GM19463 (cell line): Measurements from ENCODE around the gene CORO1C.

ENCODE experiments used
- ATAC-seq: cut with Tn5 transposase; IDR thresholded peaks from one replicate; pipeline ENCODE4 v1.9.1; 2021; ENCODE audit warnings: mild to moderate bottlenecking, moderate library complexity; ENCODE audit not compliant: unreplicated experiment

CORO1C gene

DNA sequence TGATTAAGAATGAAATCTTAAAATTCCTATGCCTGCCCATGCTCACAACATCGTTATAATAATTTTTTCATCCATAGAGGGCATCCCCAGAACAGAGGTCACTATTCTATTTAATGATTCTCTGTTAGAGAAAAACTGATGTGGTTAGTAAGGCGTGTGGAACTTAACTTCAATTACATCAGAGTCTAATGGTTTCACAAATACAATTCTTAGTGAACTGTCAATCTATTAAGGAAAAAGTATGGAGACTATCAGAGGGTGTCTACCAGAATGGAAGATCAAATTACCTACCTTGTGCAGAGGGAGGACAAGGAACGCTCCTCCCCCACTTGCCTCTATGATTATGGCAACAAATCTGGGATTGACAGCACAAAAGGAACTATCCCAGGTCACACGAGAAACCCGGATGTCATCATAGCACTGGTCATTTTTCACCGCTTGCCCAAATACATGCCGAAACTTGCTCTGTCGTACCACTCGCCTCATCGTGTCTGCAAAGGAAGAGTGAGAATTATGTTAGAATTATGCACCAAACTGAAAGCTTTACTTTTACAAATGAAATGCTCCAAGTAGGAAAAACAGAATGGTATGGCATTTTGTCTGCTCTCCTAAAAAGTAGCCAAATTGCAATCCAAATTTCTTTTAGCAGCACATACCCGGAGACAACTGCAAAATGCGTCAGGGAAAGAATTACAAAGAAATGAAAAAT is 30.3 kb downstream of the CORO1C start:
- no peak for ATAC-seq

- no peak for ATAC-seq
These were observed 31.3 kb downstream of the CORO1C start for GRCh38 chr12:108699955-108700563.

DNA sequence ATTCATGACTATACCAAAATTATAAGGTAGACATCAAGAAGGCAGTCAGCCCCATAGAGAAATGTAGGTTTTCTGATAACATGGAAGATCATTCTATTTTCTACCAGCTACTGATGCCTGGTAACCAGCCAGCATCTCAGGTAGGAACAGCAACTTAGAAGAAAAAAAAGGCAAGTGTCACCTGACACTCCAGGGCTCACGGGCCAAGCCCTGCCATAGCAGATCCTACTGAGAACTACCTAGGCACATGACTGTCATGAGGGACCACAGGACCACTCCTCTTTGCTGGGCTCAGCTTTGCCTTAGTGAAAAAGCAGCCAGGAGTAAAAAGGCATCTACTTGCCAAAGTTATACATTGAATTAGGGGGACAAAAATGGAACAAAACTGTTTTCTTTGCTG is 33.4 kb downstream of the CORO1C start:
- ATAC-seq: no peak

GRCh38 chr12:108696996-108697290 is 34.4 kb downstream of the CORO1C start:
- ATAC-seq: no peak

- ATAC-seq: no peak
These were observed 35.0 kb downstream of the CORO1C start for GRCh38 chr12:108696111-108696995.

GRCh38 chr12:108694812-108695278 is 36.5 kb downstream of the CORO1C start:
- ATAC-seq: no peak

- no peak for ATAC-seq
These were observed 37.6 kb downstream of the CORO1C start for GRCh38 chr12:108693751-108694150.

GRCh38 chr12:108693186-108693730 is 38.1 kb downstream of the CORO1C start:
- ATAC-seq: no peak

- ATAC-seq: peak; percentile 10
These were observed 39.1 kb downstream of the CORO1C start for GRCh38 chr12:108691998-108692808.

DNA sequence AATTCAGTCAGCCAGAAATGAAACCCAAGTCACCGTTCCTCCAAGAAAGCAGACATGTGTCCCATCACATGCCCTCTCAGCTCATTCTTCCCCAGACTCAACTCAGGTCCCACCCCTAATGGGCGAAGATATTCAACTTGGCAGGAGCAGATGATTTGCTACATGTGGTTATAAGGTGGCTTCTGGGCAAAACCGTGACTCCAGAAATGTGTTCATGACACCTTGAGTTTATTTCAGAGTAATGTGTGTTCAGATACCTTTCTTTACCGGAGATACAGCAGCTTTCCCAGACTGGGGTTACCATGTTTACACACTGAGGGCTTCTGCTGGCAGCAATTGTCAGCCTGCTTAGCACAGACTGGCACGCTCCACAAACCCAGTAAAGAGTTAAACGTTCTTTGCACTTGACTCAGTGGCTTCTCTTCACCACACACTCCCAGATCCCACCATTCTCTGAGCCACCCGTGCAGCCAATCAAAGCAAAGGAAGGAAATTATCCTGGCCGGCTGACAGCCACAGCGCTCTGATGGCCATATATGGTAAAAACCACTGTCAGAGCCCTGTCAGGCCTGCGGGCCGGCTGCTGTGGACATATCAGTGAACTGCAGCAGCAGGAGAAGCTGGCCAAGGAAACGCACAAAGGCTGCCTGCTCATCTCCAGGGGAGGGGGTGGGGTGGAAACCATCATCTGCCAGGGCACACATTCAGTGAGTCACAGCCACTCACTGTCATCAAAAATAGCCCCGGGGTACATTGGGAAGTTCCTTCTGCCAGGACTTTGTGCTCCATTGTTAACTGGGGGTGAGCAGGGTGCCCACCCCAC is 39.9 kb downstream of the CORO1C start:
- ATAC-seq: peak; percentile 69

DNA sequence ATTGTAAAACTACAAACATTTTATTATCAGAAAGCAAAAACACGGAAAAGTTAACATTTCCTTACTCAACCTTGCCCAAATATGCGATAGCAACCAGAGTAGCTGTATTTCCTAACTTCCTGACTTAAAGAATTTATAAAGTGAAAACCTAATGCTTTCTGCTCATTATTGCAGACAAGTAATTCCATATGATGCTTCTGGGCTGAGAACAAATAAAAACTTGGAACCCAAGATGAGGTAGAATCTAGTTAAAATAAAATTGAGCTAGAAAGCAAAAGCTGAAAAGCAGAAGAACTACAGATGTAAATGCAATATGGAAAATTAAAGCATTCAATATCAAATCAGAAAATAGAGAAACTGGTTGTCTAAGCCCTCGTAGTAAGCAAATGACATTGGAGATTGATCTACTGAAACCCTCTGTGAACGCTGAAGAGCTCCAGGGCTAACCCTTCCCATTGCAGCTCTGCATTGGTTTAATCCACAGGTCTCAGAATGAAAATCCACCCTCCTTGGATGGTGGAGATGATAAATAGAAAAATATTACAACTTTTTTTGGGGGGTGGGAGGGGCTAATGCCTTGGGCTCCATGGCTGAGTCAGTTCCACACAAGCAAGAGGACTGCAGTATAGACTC is 40.7 kb downstream of the CORO1C start:
- no peak for ATAC-seq

- no peak for ATAC-seq
These were observed 41.2 kb downstream of the CORO1C start for GRCh38 chr12:108690191-108690518.

DNA sequence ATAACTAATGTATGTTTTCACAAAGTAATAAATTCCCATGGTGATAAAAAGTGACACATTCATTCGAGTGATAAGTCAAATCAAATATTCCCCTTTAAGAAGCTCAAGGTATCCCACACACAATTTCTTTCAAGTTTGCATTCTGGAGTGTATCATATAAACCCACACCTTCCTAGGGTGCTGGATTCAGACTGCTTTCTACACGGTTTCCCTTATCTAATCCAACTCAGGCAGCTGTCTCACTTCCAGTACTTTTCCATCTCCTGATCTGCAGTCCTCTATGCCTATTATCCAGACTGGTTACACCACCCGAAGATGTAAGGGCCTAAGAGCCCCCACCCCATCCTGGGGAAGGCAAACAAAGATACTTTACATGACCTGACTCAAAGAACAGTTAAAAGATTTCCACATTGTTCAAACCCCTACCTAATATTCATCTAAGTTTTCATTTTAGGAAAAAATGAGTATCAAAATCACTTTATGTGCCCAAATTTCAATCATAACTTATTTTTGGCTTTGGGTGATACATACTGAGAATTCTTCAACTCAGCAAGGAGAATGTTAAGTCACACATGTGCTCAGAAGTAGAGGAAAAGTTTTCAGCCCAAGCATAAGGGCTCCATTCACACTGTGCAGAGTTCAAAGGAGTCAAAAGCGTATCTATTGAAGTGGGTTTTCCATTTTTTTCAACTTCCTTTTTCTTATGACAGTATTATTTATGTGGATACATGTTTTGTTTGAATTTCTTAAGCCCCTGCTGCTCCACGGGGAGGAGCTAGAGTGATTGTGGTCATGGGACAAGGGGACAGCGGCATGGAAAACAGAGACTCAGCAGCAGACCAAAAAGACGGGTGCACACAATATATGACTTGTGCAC is 41.8 kb downstream of the CORO1C start:
- ATAC-seq: no peak

DNA sequence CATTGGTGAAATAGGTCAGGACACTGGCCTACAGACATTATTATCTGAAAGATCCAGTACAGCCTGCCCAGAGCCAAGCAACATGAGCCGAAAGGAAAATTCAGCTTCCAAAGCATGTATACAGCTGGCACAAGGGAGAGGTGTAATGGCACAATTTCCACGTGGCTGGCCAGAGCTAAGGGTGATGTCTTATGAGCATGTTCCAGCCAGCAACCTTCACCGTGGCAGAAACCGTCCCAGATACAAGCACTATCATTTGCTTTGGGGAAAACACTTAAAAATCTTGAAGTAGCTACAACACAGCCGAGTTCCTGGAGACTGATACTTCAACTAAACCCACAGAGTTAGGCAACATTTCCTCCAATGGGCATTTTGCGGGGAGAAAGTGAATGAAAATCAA is 44.5 kb downstream of the CORO1C start:
- ATAC-seq: no peak

GRCh38 chr12:108685469-108686260 is 45.7 kb downstream of the CORO1C start:
- no peak for ATAC-seq

GRCh38 chr12:108683906-108684556 is 47.3 kb downstream of the CORO1C start:
- no peak for ATAC-seq

DNA sequence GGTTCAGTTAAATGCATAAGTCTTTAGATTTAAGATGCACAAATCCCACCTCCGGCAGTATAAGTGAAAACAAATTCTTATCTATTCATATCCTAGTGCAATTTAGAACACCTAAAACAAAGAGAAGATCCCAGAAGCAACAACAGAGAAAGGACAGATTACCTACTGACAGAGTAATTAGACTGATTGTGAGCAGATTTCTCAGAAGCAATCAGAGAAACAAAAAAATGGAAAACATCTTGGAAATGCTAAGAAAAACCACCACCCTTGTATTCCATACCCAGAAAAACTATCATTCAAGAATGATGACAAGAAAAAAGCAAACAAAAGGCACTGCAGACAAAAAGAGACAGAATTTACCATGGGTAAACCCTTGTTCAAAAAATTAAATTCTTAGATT is 50.0 kb downstream of the CORO1C start:
- ATAC-seq: no peak
